ENCODE data around the gene SP2. TPM values are rescaled to one million over a fixed set of nuclear protein-coding genes. Genes with fewer than 3 reads are reported as not detected.

The SP2 gene
- total RNA-seq, 1 donor from 2014 or later = 12.1 TPM

GRCh38 chr17:47953909-47954308, 57.9 kb downstream of the SP2 start:
- Histone ChIP-seq H2AFZ (ENCODE audit: low read depth, low read length) (no peak overlapping the region), H3K9ac (ENCODE audit: low read length) (no peak overlapping the region), H3K9me3 (ENCODE audit: insufficient read depth, low read depth, low read length) (no peaks in the 10 kb centered on the region), H3K4me3 (ENCODE audit: insufficient read depth, low read depth, low read length) (no peak overlapping the region), H3K36me3 (ENCODE audit: insufficient read depth, low read length) (no peaks in the 10 kb centered on the region), H3K4me1 (ENCODE audit: insufficient read depth, low read length) (peaks cover 10% of the 10 kb centered on the region), H3K27ac (ENCODE audit: low read depth, low read length) (no peak overlapping the region), H3K27me3 (ENCODE audit: insufficient read depth, low read length) (peaks cover 2% of the 10 kb centered on the region), H3K79me2 (ENCODE audit: insufficient read depth, low read length) (no peaks in the 10 kb centered on the region), H3K4me2 (ENCODE audit: low read length) (no peak overlapping the region), H4K20me1 (ENCODE audit: insufficient read depth, low read length) (no peaks in the 10 kb centered on the region)
- FAIRE-seq (no peak), DNase-seq (ENCODE audit: low read depth) (no peak)
- Mint-ChIP-seq H3K4me1 (ENCODE audit: low read depth, unreplicated experiment) (peaks cover 3% of the 10 kb centered on the region), H3K4me3 (ENCODE audit: unreplicated experiment) (no peak overlapping the region), H3K27ac (ENCODE audit: unreplicated experiment) (no peak overlapping the region), H3K9me3 (ENCODE audit: unreplicated experiment) (no peaks in the 10 kb centered on the region), H3K36me3 (ENCODE audit: low read depth, unreplicated experiment) (no peaks in the 10 kb centered on the region), H3K27me3 (ENCODE audit: low read depth, unreplicated experiment) (peaks cover 12% of the 10 kb centered on the region)
- TF ChIP-seq CTCF (IDR thresholded peaks at IDR 0.05; ENCODE audit: insufficient read depth, low read depth, low read length) (no peak), EZH2 (IDR thresholded peaks at IDR 0.05; ENCODE audit: insufficient read depth, low read length) (no peak)

GRCh38 chr17:47955497-47956461, 59.7 kb downstream of the SP2 start:
- no peak overlapping the region for H2AFZ ChIP-seq (ENCODE audit: low read depth, low read length)
- peaks cover 4% of the 10 kb centered on the region for H3K36me3 Mint-ChIP-seq (ENCODE audit: low read depth, unreplicated experiment)
- H3K27ac ChIP-seq (ENCODE audit: low read depth, low read length) = no peak overlapping the region
- no peaks in the 10 kb centered on the region for H3K9me3 Mint-ChIP-seq (ENCODE audit: unreplicated experiment)
- H3K4me3 ChIP-seq (ENCODE audit: insufficient read depth, low read depth, low read length) = no peak overlapping the region
- FAIRE-seq (no peak), DNase-seq (ENCODE audit: low read depth) (no peak)
- H3K27me3 ChIP-seq (ENCODE audit: insufficient read depth, low read length) = peaks cover 5% of the 10 kb centered on the region
- peaks cover 4% of the 10 kb centered on the region for H3K4me1 ChIP-seq (ENCODE audit: insufficient read depth, low read length)
- no peaks in the 10 kb centered on the region for H3K79me2 ChIP-seq (ENCODE audit: insufficient read depth, low read length)
- H3K9me3 ChIP-seq (ENCODE audit: insufficient read depth, low read depth, low read length) = no peaks in the 10 kb centered on the region
- H3K27ac Mint-ChIP-seq (ENCODE audit: unreplicated experiment) = no peak overlapping the region
- TF ChIP-seq EZH2 (IDR thresholded peaks at IDR 0.05; ENCODE audit: insufficient read depth, low read length) = no peak
- TF ChIP-seq CTCF (IDR thresholded peaks at IDR 0.05; ENCODE audit: insufficient read depth, low read depth, low read length) = no peak
- no peaks in the 10 kb centered on the region for H3K36me3 ChIP-seq (ENCODE audit: insufficient read depth, low read length)
- H4K20me1 ChIP-seq (ENCODE audit: insufficient read depth, low read length) = no peaks in the 10 kb centered on the region
- peaks cover 26% of the 10 kb centered on the region for H3K27me3 Mint-ChIP-seq (ENCODE audit: low read depth, unreplicated experiment)
- no peak overlapping the region for H3K9ac ChIP-seq (ENCODE audit: low read length)
- no peak overlapping the region for H3K4me2 ChIP-seq (ENCODE audit: low read length)
- H3K4me1 Mint-ChIP-seq (ENCODE audit: low read depth, unreplicated experiment) = no peaks in the 10 kb centered on the region
- H3K4me3 Mint-ChIP-seq (ENCODE audit: unreplicated experiment) = no peak overlapping the region
